GM12878 (cell line): Measurements from ENCODE around the gene ARMC3.

Experiments
- EP300 ChIP-seq, 2 experiments: fragments of 150-350 bp in 1 of 2; IDR thresholded peaks; 2 replicates each; pipeline ENCODE4 v1.6.1; 2011 to 2012; ENCODE audit warnings: low read depth in 2 of 2, low read length in 2 of 2, borderline replicate concordance in 1 of 2, improper control_type of control experiment in 1 of 2, inconsistent platforms in 1 of 2; ENCODE audit not compliant: control insufficient read depth in 1 of 2
- MYC ChIP-seq: IDR thresholded peaks from 2 replicates; pipeline ENCODE4 v1.6.1; 2011; ENCODE audit warnings: mild to moderate bottlenecking, low read length, moderate library complexity, inconsistent platforms; ENCODE audit not compliant: insufficient read depth, insufficient replicate concordance, insufficient read length, severe bottlenecking
- NFYA ChIP-seq: IDR thresholded peaks from 2 replicates; pipeline ENCODE4 v1.6.1; 2011; ENCODE audit warnings: low read depth, mild to moderate bottlenecking, low read length, improper control_type of control experiment, borderline replicate concordance

DNA sequence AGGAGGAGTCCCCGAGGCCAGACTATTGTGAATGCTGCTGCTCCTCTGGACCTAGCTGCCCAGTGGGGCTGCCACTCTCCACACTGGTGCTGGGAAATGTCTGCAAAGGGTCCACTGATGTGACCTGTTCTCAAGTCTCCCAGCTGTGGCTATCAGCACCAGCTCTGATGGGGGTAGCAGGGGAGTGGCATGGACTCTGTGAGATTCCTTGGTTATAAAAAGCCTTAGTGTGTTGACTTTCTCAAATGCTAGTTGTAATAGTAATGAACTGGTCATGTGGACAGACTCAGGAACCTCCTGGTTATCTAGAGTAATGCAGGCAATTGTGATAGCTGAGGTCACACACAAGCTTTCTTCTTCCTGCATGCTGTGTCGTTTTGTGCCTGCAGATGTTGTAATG lies 34.1 kb upstream of the ARMC3 start:
- TF ChIP-seq EP300 (IDR thresholded peaks at IDR 0.05; ENCODE audit: borderline replicate concordance in 1 of 2, control insufficient read depth in 1 of 2, low read depth in 2 of 2, low read length in 2 of 2) = no peak
- TF ChIP-seq NFYA = no peak
- no peak for TF ChIP-seq MYC
